ENCODE data around the gene CXCL14. TPM values are rescaled to one million over a fixed set of nuclear protein-coding genes. Genes with fewer than 3 reads are reported as not detected.

The CXCL14 gene
- total RNA-seq, 2 donors from 2014 or later: not detected

DNA sequence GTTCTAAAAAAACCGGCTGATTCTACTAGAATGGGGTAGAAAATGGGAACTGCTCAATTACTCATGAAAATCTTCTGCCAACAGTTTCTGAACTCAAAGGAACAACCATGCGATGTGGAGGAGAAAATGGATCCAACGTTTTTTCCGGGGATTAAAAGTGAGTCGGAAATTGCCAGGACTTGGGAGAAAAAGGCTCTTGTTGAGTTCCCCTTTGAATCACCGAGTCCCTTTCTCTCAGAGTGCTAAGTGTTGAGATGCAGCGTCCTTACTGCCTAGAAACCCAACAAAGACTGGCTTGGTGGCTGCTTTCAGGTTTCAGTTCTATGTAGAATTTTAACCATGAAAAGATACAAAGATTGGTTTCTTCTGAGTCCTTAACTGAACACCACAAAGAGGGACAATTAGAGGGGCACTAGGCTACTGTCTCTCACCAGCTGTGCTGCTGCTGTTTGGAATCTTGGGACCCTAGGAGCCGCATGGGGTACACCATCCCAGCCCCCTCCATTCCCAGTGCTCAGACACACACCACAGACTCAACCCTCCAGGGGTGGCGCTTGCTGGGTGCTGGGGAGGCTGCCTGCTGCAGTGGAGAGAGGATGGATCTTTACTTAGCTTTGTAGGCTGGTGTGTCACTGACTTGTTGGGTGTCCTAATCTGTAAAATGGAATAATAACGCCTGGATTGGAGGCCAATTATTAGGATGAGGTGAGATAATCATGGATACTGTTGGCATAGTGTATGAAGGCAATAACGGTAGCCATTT is 21.5 kb downstream of the CXCL14 start:
- peaks cover 6% of the 10 kb centered on the region for H3K4me1 Mint-ChIP-seq
- H3K9me3 ChIP-seq (ENCODE audit: control insufficient read depth, low read length, poor library complexity, severe bottlenecking): no peaks in the 10 kb centered on the region
- no peak for DNase-seq
- no peak overlapping the region for H3K4me3 Mint-ChIP-seq
- H3K27me3 Mint-ChIP-seq: peaks cover 51% of the 10 kb centered on the region
- ATAC-seq: no peak
- no peaks in the 10 kb centered on the region for H3K36me3 Mint-ChIP-seq (ENCODE audit: low read depth)
- no peak overlapping the region for H3K27ac Mint-ChIP-seq

DNA sequence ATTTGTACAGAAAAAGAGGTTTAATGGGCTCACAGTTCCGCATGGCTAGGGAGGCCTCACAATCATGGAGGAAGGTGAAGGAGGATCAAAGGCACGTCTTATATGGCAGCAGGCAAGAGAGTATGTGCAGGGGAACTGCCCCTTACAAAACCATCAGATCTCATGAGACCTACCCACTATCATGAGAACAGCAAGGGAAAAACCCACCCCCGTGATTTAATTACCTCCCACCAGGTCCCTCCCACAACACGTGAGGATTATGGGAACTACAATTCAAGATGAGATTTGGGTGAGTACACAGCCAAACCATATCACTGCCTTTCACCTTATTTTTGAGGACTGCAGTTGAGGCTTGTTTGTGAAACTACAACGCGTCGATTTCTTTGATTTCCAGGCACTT is 22.2 kb downstream of the CXCL14 start:
- Mint-ChIP-seq H3K27ac (no peak overlapping the region), H3K4me3 (no peak overlapping the region), H3K4me1 (peaks cover 11% of the 10 kb centered on the region), H3K27me3 (peaks cover 57% of the 10 kb centered on the region), H3K36me3 (ENCODE audit: low read depth) (peaks cover 3% of the 10 kb centered on the region)
- ATAC-seq: no peak
- no peak for DNase-seq
- H3K9me3 ChIP-seq (ENCODE audit: control insufficient read depth, low read length, poor library complexity, severe bottlenecking): no peaks in the 10 kb centered on the region

- DNase-seq (no peak), ATAC-seq (no peak)
- peaks cover 58% of the 10 kb centered on the region for H3K27me3 Mint-ChIP-seq
- no peak overlapping the region for H3K27ac Mint-ChIP-seq
- H3K36me3 Mint-ChIP-seq (ENCODE audit: low read depth): peaks cover 3% of the 10 kb centered on the region
- no peaks in the 10 kb centered on the region for H3K9me3 ChIP-seq (ENCODE audit: control insufficient read depth, low read length, poor library complexity, severe bottlenecking)
- H3K4me3 Mint-ChIP-seq: no peak overlapping the region
- peaks cover 8% of the 10 kb centered on the region for H3K4me1 Mint-ChIP-seq
Measured at GRCh38 chr5:135555530-135555929, 23.3 kb downstream of the CXCL14 start.

- peaks cover 10% of the 10 kb centered on the region for H3K4me1 Mint-ChIP-seq
- no peak for ATAC-seq
- no peak overlapping the region for H3K4me3 Mint-ChIP-seq
- peaks cover 67% of the 10 kb centered on the region for H3K27me3 Mint-ChIP-seq
- no peaks in the 10 kb centered on the region for H3K9me3 ChIP-seq (ENCODE audit: control insufficient read depth, low read length, poor library complexity, severe bottlenecking)
- DNase-seq: no peak
- H3K27ac Mint-ChIP-seq: no peak overlapping the region
- peaks cover 6% of the 10 kb centered on the region for H3K36me3 Mint-ChIP-seq (ENCODE audit: low read depth)
Measured at GRCh38 chr5:135553688-135554462, 24.9 kb downstream of the CXCL14 start.

GRCh38 chr5:135551593-135552447 is 27.0 kb downstream of the CXCL14 start:
- H3K27me3 Mint-ChIP-seq: peaks cover 71% of the 10 kb centered on the region
- ATAC-seq: peak; percentile 69

DNA sequence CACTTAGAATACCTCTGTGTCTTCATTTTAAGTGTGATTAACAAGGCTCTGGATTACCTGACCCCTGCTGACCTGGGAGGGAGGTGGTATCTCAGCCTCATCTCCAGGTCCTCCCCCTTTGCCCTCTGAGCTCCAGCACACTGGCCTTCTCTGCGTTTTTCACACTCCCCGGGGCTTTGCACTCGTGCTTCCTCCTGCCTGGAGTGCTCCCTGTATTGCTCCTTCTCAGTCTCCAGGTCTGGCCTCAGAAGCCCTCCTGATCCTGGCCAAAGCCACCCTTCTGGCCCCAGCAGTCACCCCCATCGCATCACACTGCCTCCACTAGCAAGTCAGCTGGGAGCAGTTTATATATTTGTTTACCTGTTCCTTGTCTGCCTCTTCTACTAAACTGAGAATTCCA is 29.4 kb downstream of the CXCL14 start:
- Mint-ChIP-seq H3K27me3 (peaks cover 80% of the 10 kb centered on the region), H3K27ac (no peak overlapping the region), H3K4me3 (no peak overlapping the region), H3K4me1 (peaks cover 10% of the 10 kb centered on the region), H3K36me3 (ENCODE audit: low read depth) (peaks cover 6% of the 10 kb centered on the region)
- no peak for DNase-seq
- no peak for ATAC-seq
- no peaks in the 10 kb centered on the region for H3K9me3 ChIP-seq (ENCODE audit: control insufficient read depth, low read length, poor library complexity, severe bottlenecking)

More at GRCh38 chr5:135551593-135552447, 27.0 kb downstream of the CXCL14 start:
- no peak overlapping the region for H3K27ac Mint-ChIP-seq
- peaks cover 10% of the 10 kb centered on the region for H3K4me1 Mint-ChIP-seq
- H3K9me3 ChIP-seq (ENCODE audit: control insufficient read depth, low read length, poor library complexity, severe bottlenecking): no peaks in the 10 kb centered on the region
- no peak overlapping the region for H3K4me3 Mint-ChIP-seq
- peaks cover 6% of the 10 kb centered on the region for H3K36me3 Mint-ChIP-seq (ENCODE audit: low read depth)
- peak in 2 of 3 donors; percentile 15 to 35 for DNase-seq

- Mint-ChIP-seq H3K36me3 (ENCODE audit: low read depth) (peaks cover 11% of the 10 kb centered on the region), H3K27ac (no peak overlapping the region), H3K27me3 (peaks cover 87% of the 10 kb centered on the region), H3K4me3 (no peak overlapping the region), H3K4me1 (peaks cover 17% of the 10 kb centered on the region)
- no peak for ATAC-seq
- H3K9me3 ChIP-seq (ENCODE audit: control insufficient read depth, low read length, poor library complexity, severe bottlenecking): peaks cover 4% of the 10 kb centered on the region
- DNase-seq: no peak
Measured at GRCh38 chr5:135547590-135548254, 31.1 kb downstream of the CXCL14 start.

DNA sequence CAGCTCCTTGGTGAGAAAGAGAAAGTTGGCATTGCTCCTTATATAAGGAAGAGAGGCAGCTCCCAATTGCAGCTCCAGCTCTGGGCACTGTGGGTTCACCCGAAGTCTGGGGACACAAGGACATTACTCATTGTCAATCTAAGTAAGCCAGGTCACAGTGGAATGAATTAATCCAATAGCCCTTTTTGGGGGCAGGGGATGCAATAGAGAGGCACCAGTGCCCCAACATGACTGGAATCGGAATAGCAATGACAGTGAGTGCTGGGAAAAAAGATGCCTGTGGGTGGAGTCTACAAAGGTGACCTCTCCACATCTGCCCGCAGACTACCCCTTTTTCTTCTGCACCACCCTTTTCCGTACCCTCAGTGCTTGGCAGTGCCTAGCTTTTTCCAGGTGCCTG is 31.9 kb downstream of the CXCL14 start:
- no peak for ATAC-seq
- Mint-ChIP-seq H3K27ac (no peak overlapping the region), H3K36me3 (ENCODE audit: low read depth) (peaks cover 10% of the 10 kb centered on the region), H3K4me1 (peaks cover 15% of the 10 kb centered on the region), H3K27me3 (peaks cover 87% of the 10 kb centered on the region), H3K4me3 (no peak overlapping the region)
- DNase-seq: no peak
- H3K9me3 ChIP-seq (ENCODE audit: control insufficient read depth, low read length, poor library complexity, severe bottlenecking): peaks cover 4% of the 10 kb centered on the region

GRCh38 chr5:135546101-135546500 is 32.7 kb downstream of the CXCL14 start:
- H3K4me3 Mint-ChIP-seq: no peak overlapping the region
- no peak for DNase-seq
- no peak for ATAC-seq
- peaks cover 90% of the 10 kb centered on the region for H3K27me3 Mint-ChIP-seq
- H3K4me1 Mint-ChIP-seq: peaks cover 15% of the 10 kb centered on the region
- H3K36me3 Mint-ChIP-seq (ENCODE audit: low read depth): peaks cover 12% of the 10 kb centered on the region
- H3K9me3 ChIP-seq (ENCODE audit: control insufficient read depth, low read length, poor library complexity, severe bottlenecking): peaks cover 4% of the 10 kb centered on the region
- H3K27ac Mint-ChIP-seq: peak overlapping the region; percentile 60

DNA sequence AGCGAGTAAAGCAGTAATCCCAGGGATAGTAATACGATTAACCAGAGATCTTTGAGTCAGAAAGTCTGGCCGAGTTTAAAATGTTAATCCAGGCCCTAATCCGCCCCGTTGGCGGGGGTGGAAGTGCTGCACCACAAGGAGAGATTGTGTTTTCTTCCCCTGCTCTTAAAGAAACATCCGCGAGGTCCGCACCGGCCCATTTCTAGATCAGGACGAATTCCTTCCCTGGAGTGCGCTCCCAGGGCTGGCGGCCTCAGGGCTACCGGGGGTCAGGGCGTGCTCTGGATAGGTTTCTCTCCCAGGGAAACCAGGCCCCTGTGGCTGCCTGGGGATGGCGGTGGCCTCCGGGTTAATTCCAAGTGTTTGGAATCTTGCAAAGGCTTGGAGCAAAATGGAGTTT is 33.7 kb downstream of the CXCL14 start:
- H3K27ac Mint-ChIP-seq: peak overlapping the region; percentile 60
- ATAC-seq (no peak), DNase-seq (no peak)
- peak overlapping the region; percentile 90 for H3K4me3 Mint-ChIP-seq
- peaks cover 12% of the 10 kb centered on the region for H3K36me3 Mint-ChIP-seq (ENCODE audit: low read depth)
- peaks cover 92% of the 10 kb centered on the region for H3K27me3 Mint-ChIP-seq
- peaks cover 4% of the 10 kb centered on the region for H3K9me3 ChIP-seq (ENCODE audit: control insufficient read depth, low read length, poor library complexity, severe bottlenecking)
- peaks cover 15% of the 10 kb centered on the region for H3K4me1 Mint-ChIP-seq

DNA sequence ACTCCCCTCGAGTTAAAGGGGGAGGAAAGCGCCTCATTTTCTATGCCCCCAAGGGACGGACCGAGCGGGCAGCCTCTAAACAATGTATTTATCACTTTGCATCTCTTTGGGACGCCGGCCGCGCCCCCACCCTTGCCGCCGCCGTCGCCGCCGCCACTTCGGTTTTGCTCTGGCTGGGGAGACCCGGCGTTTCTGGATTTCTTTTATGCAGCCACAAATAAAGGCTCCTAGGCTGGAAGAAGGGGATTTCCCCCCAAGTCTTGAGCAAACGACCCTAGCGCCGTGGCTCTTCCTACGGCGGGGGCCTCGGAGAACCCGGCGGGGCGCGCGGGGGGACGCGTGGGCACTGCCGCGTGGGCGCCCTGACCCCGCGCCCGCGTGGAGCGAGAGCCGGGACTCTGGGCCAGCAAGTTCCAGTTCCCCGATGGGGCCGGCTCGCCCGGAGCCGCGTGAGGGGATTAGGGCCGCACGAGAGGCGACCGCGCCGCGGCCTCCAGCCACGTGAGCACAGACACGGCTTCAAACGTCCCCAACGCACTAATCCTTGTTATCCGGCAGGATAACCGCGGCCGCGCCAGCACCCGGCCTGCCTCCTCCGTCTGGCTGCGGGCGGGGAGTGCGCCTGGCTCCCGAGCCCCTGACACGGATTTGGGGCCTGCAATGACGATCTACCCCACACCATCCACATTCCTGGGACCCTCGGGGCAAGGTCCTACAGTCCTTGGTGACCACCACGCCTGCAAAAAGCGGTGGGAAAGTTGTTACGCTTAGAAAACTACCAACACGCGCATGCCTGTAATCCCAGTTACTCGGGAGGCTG is 35.1 kb downstream of the CXCL14 start:
- H3K36me3 Mint-ChIP-seq (ENCODE audit: low read depth): peaks cover 12% of the 10 kb centered on the region

DNA sequence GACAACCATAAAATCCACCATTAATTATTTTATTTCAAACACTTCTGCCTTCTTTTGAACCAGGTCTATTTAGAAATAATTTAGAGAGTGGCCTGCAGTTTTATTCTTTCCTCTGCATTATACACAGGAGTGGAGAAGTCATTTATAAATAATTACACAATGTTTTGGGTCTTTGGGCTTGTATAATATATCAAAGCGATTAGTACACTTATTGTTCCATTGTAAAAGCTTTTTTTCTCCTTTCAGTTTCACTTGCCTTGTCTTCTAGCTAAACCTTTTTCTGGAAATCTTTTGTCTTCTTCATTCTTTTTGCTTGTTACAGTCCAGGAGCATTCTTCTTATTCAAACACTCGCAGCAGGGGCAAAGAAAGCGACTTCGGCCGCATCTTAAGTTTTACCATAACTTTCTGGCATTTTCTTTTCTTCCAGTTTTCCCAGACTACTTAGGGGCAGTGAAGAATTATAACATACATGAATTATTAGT is 35.7 kb downstream of the CXCL14 start:
- H3K36me3 Mint-ChIP-seq (ENCODE audit: low read depth): peaks cover 12% of the 10 kb centered on the region
- ATAC-seq: no peak
- H3K27ac Mint-ChIP-seq: no peak overlapping the region
- H3K27me3 Mint-ChIP-seq: peaks cover 92% of the 10 kb centered on the region
- peak overlapping the region; percentile 90 for H3K4me3 Mint-ChIP-seq
- H3K4me1 Mint-ChIP-seq: peaks cover 13% of the 10 kb centered on the region
- DNase-seq: no peak
- H3K9me3 ChIP-seq (ENCODE audit: control insufficient read depth, low read length, poor library complexity, severe bottlenecking): peaks cover 4% of the 10 kb centered on the region

More for the DNA sequence above, 35.1 kb downstream of the CXCL14 start:
- peaks cover 4% of the 10 kb centered on the region for H3K9me3 ChIP-seq (ENCODE audit: control insufficient read depth, low read length, poor library complexity, severe bottlenecking)
- H3K4me3 Mint-ChIP-seq: peak overlapping the region; percentile 90
- peak overlapping the region; percentile 60 for H3K27ac Mint-ChIP-seq
- ATAC-seq (peak; percentile 21), DNase-seq (no peak)
- H3K4me1 Mint-ChIP-seq: peaks cover 13% of the 10 kb centered on the region
- H3K27me3 Mint-ChIP-seq: peaks cover 92% of the 10 kb centered on the region
